Activated T-cell treated with anti-CD3 and anti-CD28 coated beads for 24 hours (primary cell): Measurements from ENCODE around the gene C16orf87.
"Not testable (repeated sequence)": the region's sequence is repeated elsewhere in the genome, so short reads cannot be mapped to it uniquely, and the experiment has no call there.

Experiments
- DNase-seq: peaks from one replicate; pipeline ENCODE4 v3.0.0-alpha.2; 2020; ENCODE audit warnings: low read depth

The C16orf87 gene

DNA sequence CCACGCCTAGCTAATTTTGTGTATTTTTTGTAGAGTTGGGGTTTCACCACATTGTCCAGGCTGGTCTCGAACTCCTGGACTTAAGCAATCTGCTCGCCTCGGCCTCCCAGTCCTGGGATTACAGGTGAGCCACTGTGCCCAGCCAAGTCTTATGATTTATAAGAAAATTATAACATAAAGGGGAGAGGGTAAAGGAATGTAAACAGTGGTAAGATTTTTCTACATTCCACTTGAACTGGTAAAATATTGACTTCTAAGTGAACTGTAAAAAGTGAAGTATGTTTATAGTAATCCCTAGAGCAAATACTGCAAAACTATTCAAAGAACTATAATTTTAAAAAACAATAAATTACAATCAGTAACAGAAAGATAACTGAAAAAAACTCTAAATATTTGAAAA, 33.5 kb downstream of the C16orf87 start:
- no peak for DNase-seq

DNA sequence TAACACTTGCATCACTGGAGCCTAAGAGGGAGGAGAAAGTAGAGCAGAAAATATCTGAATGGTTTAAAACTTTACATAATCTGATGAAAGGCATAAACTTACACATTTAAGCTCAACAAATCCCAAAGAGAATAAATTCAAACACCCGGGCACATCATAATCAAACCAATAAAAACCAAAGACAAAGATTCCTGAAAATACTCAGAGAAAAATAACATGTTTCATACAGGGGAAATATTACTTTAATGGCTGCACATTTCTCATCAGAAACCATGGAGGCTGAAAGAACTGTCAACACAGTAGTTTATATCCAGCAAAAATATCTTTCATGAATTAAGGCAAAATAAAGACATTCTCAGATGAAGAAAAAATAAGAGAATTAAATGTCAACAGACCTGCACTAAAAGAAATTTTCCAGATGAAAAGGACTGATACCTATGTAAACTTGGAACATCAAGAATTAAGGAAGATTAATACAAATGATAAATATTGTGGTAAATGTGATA, 34.2 kb downstream of the C16orf87 start:
- no peak for DNase-seq

DNA sequence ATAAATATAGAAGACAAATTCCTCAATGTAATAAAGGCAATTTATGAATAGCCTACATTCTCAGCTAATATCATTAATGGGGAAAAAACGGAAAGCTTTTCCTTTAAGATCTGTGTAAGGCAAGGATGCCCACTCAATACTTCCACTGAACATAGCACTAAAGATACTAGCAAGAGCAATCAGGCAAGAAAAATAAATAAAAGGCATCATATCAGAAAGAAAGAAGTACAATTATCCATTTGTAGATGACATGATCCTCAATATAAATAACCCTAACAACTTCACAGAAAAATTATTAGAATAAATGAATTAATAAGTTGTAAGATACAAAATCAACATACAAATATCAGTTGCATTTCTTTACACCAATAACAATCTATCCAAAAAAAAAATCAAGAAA, 37.1 kb downstream of the C16orf87 start:
- DNase-seq: no peak

DNA sequence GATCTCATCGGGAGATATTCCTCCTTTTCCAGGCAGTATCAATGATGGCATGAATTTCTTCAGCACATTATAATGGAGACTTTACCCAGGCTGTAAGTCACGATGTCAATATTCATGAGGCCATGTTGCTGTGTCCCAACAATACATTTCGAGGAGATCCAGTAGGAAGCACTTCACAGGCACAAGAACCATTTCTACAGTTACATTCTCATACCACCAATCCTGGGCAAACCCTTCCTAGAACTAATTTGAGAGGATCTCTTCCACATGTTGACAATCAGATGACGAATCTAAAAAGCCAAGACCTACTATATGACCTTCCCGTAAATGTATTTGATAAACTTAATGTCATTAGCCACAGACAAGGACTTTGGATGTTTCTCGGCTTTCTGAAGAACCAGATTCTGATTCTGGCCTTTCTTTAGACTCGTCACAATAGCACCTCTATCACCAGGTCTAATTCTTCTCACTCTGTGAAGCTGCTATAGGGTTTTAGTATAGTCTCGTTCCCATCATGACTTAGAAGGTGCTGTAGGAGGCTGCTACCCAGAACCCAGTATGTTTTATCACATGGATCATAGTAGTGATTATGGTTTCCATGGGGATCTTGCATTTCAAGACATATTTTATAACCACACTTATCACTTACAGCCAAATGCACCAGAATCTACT, 40.2 kb downstream of the C16orf87 start:
- DNase-seq: no peak

DNA sequence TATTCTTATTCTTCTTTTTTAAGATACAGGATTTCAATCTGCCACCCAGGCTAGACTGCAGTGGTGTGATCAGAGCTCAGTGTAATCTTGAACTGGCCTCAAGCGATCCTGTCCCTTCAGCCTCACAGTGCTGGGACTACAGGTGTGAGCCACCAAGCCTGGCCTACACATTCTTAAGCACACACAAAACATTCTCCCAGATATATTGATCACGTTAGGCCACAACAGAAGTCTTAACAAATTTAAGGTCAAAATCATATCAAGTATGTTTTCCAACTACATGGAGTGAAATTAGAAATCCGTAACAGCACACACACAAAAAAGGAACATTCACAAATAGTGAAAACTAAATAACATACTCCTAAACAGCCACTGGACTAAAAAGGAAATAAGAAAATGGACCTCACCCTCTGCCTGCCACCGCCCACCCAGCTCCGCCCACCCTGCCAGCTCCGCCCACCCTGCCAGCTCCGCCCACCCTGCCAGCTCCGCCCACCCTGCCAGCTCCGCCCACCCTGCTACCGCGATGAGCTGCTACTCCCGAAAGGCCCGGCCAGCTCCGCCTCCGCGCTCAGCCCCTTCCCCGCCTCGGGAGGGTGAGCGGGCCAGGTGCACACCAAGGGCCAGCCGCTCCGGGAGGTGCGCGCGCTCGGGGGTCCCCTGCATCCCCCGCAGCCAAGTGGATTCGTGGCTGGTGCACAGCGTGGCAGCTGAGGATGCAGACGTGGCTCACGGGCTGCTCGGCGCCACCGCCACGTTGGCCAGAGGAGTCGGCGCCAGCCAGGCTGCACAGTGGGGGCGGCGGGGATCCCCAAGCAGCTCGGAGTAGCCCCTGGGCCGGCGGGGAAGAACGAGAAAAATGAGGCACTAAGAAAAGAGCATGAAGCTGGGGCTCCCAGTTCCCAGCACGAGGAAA, 41.2 kb downstream of the C16orf87 start:
- peak; percentile 76 for DNase-seq

DNA sequence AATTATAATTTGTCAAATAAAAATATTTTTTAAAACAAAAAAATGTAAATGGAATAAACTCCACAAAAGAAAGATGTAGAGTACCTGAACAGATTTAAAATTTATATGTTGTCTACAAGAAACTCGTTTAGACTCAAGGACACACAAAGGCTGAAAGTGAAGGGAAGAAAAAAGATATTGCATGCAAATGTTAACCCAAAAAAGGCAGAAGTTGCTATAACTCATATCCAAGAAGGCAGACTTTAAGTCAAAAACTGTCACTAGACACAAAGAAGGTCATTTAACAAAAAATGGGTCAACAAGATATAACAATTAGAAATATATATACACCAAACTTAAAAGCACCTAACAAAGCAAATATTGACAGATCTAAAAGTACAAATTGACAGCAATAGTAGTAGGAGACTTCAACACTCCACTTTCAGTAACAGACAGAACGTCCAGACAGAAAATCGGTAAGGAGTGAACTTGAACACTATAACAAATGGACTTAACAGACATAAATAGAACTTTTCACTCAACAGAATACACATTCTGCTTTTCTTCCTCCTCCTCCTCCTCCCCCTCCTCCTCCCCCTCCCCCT, 42.0 kb downstream of the C16orf87 start:
- DNase-seq: no peak

DNA sequence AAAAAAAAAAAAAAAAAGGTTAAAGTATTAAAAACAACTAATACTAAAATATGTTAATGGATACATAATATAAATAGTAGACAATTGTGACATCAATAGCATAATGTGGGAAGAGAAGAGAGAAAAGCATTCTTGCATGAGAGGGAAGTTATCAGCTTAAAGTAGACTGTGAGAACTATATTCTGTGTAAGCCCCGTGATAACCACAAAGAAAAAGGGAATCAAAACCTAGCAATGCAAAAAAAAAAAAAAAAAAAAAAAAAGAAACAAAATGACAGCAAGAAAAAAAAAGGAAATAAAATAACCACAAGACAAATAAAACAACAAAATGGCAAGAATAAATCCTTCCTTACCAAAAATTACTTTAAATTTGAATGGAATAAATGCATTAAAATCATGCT, 43.1 kb downstream of the C16orf87 start:
- no peak for DNase-seq

DNA sequence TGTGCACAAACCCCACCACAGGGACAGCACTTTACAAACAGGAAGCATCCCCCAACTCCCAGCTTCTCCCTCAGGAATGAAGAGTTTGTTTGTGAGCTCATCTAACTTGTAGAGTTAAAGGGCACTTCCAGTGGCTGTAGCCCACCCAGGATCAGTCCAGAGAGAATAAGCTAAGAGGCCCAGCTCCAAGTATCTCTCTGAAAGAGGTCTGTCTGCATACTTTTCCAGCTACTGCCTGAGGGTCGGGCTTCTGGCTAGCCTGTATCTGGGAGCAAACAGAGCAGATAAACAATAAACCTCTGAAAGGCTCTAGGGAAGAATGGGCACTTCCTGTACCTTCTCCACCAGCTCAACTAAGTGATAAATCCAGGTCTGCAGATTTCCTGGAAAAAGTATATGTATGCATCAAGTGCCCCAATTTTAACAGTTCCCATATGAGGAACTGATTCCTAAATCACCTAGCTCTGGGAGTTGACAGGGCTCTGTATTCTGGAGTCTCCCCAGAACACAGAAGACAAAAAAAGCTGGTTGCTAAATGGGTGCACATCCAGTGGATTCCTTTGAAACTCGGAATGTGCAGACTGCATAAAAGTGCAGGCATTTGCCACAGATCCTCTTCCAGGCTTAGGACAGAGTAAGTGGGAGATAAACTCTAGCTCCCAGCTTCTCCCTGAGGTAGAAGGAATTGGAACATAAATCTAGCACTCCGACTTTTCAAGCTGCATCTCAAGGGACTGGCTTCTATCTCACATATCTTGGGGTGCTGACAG, 45.7 kb downstream of the C16orf87 start:
- DNase-seq: no peak

DNA sequence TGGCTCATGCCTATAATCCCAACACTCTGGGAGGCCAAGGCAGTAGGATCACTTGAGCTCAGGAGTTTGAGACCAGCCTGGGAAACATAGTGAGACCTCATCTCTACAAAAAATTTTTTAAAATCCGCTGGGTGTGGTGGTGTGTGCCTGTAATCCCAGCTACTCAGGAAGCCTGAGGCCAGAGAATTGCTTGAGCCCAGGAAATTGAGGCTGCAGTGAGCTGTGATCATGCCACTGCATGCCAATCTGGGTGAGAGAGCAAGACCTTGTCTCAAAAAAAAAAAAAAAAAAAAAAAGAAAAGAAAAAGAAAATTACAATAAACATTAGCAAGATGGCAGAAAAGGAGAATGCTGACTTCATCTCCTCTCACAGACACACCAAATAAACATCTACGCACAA, 46.4 kb downstream of the C16orf87 start:
- DNase-seq: not testable (repeated sequence)

DNA sequence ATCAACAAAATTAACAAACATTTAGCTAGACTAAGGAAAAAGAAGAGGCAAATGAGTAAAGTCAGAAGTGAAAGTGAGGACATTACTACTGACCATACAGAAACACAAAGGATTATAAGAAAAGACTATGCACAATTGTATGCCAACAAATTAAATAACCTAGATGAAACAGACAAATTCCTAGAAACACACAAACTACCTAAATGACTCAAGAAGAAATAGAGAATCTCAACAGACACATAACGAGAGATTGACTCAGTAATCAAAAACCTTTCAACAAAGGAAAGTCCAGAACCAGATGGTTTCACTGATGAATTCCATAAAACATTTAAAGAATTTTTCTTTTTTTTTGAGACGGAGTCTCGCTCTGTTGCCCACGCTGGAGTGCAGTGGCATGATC, 47.2 kb downstream of the C16orf87 start:
- DNase-seq: no peak

DNA sequence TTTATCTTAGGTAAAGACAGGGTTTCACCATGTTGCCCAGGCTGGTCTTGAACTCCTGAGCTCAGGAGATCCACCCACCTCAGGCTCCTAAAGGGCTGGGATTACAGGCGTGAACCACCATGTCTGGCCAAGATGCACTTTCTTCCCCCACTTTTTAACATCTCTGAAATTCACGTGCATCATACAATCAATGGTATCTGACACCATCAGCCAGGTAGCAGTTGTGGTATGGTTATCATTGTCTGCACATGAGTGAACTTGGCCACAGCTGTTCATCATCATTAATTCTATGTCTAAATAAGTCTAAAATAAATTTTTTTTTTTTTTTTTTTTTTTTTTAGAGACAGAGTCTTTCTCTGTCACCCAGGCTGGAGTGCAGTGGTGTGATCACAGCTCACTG, 48.7 kb downstream of the C16orf87 start:
- no peak for DNase-seq

DNA sequence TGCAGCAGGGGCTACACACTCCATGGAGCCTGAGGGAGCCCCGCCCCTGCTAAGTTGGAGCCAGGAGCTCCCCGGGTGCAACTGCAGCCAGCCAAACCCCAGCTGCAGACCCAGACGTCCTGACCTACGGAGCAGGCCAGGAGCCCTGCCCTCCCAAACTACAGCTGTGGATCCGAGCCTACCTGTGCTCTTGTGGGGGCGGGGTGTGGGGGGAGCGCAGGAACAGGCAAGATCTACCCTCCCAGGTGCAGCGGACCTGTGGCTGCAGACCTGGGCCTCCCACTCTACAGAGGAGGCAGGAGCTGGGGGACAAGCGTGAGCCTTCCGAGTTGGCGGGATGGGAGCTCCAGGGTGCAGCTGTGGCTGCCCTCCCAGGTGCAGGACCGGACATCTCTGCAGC, 53.2 kb downstream of the C16orf87 start:
- no peak for DNase-seq

DNA sequence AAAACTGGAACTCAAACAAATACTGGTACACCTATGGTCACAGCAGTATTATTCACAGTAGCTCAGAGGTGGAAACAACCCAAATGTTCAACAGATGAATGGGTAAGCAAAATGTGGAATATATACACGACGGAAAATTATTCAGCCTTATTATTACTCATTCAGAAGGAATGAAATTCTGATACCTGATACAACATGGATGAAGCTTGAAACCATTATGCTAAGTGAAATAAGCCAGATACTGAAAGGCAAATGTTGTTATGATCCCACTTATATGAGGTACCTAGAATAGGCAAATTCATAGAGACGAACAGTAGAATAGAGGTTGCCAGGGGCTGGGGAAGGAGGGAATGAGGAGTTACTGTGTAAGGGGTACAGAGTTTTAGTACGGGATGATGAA, 55.8 kb downstream of the C16orf87 start:
- no peak for DNase-seq

DNA sequence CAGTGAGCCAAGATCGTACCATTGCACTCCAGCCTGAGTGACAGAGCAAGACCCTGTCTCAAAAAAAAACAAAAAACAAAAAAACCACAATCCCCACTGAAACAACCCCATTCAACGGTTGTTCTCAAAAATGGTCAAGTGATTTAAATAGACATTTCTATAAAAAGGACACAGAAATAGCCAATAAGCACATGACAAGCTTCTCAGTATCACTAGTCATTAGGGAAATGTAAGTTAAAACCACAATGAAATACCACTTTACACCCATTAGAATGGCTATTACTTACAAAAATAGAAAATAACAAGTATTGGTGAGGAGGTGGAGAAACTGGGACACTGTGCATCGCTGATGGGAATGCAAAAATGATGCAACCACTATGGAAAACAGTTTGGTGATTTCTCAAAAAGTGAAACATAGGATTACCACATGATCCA, 56.2 kb downstream of the C16orf87 start:
- DNase-seq: no peak

DNA sequence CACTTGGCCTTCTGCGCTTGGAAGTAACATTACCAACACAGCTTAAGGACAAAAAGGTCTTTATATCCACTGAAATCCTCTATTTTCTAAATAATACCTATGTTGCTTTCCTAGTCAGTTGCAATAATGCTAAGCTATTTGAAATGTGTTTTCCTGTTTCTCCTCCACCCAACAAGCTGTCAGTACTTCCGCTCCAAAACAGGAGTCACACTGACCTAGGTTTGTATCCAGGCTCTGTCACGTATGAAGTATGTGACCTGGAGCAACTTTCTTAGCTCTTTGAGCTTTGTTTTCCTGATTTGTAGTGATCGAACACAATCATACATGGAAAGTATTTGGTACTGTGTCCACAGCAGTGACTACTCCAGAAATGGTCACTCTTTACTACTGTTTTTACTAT, 58.5 kb downstream of the C16orf87 start:
- no peak for DNase-seq

DNA sequence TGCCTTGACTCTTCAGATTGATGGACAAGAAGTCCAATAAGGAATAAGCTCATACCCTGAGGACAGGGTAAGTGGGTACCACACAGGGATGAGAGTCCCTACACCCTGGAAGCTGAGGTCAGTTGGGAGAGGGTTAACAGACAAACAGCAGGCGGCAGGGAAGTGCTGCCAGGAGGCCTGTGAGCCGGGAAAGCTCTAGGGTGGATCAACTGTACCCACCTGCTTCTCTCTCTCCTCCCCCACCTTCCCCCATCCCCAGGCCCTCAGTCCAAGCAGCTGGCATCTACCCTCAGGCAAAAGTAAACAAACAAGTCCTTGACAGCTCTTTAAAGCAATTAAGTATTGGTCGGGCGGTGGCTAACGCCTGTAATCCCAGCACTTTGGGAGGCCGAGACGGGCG, 62.2 kb downstream of the C16orf87 start:
- no peak for DNase-seq

DNA sequence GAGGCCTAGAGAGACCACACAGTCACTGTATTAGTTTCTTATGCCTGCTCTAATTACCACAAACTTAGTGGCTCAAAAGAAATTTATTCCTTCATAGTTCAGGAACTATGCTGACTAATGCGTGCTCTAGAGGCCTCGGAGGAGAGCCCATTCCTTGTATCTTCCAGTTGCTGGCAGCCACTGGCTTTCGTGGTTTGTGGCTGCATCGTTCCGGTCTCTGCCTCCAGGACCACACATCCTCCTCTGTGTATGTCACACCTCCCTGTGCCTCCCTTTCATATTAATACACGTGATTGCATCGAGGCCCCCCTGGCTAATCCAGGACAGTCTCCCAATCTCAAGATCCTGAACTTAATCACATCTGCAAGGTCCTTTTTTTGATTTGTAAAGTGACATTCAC, 65.9 kb downstream of the C16orf87 start:
- DNase-seq: no peak

DNA sequence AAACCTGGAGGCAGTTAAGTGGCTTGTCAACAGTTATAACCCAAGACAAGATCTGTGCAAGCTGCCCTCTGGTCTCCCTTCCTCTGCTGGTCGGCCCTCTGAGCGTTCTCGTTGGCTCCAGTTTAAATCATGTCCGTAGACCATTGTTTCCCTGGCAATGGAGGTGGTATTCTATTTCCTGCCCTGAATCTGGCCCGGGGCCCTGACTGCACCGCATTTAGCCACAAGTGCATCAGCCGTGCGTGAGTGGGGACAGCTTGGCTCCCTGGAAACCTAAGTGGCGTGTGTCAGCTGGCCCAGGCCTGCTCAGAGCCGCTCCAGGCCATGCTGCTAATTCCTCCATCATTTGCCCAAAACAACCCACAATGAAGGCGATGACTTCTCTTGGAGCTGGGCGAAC, 67.8 kb downstream of the C16orf87 start:
- DNase-seq: no peak

DNA sequence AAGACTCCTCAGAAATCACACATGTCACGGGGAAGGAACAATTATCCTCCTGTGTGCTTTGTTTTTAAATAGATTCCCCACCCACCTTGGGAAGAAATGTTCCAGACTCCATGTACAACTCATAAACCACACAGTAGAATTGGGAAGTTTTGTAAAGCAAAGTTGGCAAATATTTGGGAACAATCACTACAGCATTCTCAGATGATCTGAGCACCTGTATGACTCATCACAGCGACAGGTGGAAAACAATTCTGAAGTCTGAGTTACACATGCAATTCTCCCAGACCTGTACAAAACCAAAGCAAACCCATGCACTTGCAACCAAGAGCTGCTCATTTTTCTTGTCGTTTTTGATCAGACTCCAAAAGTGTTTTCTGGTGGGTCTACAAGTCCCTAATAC, 68.4 kb downstream of the C16orf87 start:
- DNase-seq: no peak

DNA sequence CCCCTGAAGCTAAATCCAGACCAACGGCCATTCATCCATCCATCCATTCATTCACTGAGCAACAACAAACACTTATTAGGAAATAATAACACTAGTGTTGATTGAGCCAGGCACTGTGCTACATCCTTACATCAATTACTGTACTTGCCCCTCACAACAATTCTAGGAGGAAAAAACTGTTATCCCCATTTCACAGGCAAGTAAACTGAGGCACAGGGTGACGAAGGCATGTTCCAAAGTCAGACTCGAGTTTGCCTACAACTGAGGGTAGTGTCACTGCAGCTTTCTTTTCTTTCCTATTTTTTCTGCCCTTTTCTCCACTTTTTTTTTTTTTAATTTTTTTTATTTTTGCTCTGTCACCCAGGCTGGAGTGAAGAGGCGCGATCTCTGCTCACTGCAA, 71.7 kb downstream of the C16orf87 start:
- DNase-seq: no peak

DNA sequence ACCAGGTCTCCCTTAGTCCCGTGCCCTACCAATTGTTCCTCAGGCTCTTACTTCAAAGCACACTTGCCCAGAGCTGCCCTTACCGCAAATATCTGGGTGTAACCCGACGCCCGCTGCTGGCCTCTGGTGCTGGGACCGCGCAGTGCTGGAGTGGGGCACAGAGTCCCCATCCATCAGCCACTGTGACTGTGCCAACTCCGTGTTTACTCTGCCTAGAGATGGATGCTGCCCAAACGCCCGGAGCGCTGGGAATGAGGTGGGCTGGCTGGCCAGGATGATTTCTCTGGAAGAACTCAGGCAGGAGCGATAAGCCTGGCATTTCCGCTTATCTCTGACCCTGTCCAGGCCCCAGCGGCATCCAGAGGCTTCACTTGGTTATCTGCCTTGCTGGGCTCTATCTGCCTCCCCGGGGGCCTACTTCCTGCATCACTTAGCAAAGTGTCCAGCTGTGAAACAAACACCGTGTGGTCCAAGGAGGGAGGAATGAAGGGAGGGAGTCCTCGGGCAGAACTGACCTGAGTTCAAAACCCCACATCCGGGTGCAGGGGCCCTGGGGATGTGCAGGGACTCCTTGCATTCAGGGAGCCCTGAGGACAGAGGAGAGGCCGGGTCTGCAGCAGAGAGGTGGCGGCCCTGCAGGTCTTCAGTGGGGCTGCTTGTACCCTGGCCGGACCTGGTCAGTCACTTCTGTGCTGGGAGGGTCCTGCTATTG, 73.5 kb downstream of the C16orf87 start:
- DNase-seq: no peak

DNA sequence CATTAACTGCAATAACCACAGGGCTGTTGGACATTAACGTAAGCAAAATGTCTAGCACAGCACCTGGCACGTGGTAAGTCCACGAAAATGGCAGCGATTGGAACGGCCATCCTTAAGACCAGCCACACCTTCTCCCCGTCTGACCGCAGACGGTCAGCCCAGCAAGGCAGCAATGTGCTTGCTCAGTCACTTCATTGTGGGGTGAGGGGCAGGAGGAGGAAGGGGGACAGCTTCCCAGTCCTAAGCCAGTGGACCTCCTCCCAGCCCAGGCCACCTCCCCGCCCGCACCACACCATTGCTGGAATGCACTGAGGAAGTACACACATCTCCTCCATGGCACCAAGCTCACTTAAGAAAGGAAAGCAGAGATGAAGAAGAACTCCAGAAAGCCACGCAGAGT, 74.2 kb downstream of the C16orf87 start:
- no peak for DNase-seq
